ENCODE data around the gene TSPAN33. TPM values are rescaled to one million over a fixed set of nuclear protein-coding genes. Genes with fewer than 3 reads are reported as not detected.
A peak's percentile ranks its signal among the peaks of the same experiment; 100 is the strongest.
"Not testable (repeated sequence)": the region's sequence is repeated elsewhere in the genome, so short reads cannot be mapped to it uniquely, and the experiment has no call there.

TSPAN33 gene
- total RNA-seq, 1 experiment from 2014 or later: 9.4 TPM

DNA sequence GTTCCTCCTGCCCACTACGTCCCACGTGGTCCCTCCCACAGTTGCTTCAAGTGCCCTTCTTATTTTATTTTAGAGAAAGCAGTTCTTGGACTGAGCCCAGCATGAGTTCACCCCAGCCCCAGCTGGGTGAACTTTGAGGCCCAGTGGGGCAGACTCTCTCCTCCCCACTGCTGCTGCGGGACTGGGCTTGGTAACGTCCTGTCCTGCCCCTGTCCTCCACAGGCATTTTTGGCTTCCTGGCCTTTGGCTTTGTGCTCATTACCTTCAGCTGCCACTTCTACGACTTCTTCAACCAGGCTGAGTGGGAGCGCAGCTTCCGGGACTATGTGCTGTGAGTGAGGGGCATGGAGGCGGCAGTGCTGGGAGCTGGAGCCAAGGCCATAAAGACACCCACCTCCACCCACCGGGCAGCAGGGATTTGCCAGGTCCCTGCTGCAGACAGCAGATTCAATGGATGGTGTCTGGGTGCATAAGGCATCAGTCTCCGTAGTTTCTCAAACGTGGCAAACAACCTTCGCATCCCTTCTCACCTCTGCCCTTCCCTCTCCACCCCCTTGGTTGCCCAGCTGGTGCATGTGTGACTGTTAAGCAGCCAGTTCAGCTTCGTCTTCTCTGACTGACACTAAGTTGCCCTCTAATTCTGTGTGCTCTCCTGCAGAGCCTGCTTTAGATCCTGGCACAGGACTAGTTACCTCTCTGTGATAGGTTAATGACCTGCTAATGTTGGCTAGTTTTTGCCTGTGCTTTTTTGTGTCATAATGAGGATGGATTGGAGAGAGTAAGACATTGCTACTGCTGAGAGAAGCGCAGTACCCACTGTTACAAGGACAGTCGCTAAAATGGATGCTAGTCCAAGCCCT, 64.8 kb downstream of the TSPAN33 start:
- DNase-seq (ENCODE audit: low spot score): no peak

DNA sequence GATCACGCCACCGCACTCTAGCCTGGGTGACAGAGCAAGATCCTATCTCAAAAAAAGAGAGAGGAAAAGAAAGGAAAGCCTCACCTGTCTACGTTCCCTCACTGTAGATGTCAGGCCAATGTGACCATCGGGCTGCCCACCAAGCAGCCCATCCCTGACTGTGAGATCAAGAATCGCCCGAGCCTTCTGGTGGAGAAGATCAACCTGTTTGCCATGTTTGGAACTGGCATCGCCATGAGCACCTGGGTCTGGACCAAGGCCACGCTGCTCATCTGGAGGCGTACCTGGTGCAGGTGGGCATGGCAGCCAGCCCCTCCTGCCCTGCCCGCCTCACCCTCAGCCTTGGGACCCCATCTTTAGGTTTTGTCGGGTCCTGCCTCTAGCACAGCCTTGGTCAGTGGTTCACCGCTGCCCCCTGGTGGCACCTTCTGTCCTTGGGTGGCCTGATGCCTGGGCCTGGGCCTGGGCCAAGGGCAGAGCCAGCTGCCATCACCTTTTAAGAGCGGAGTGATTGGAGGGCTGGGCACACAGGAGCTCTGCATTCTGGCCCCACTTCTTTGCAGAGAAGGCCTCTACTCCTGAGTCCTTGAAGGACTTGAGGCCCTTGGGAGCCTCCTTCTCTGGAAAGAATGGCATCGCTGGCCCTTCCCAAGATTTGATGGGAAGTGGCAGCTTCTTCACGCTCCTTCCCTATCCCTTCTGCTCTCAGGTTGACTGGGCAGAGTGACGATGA, 65.9 kb downstream of the TSPAN33 start:
- DNase-seq (ENCODE audit: low spot score): peak; percentile 55

DNA sequence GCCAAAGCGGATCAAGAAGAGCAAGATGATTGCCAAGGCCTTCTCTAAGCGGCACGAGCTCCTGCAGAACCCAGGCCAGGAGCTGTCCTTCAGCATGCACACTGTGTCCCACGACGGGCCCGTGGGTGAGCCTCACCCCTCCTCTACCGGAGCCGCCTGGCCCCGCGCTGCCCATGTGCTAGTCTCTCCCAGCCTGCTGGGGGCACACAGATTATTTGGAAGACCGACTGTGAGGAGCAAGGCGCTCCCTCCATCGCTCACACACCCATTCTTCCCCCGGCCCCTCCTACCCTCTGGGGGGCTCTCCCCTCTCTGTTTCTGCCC, 66.4 kb downstream of the TSPAN33 start:
- DNase-seq (ENCODE audit: low spot score): no peak

DNA sequence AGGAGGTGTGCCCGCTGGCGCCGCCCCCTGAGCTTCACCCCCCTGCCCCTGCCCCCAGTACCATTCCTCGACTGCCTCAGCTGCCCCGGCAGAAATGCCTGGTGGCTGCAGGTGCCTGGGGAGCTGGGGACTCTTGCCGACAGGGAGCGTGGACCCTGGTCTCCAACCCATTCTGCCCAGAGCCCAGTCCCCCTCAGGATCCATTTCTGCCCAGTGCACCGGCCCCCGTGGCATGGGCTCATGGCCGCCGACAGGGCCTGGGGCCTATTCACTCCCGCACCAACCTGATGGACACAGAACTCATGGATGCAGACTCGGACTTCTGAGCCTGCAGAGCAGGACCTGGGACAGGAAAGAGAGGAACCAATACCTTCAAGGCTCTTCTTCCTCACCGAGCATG, 67.6 kb downstream of the TSPAN33 start:
- no peak for DNase-seq (ENCODE audit: low spot score)

DNA sequence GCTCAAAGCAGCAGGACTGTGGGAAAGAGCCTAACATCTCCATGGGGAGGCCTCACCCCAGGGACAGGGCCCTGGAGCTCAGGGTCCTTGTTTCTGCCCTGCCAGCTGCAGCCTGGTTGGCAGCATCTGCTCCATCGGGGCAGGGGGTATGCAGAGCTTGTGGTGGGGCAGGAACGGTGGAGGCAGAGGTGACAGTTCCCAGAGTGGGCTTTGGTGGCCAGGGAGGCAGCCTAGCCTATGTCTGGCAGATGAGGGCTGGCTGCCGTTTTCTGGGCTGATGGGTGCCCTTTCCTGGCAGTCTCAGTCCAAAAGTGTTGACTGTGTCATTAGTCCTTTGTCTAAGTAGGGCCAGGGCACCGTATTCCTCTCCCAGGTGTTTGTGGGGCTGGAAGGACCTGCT, 68.1 kb downstream of the TSPAN33 start:
- DNase-seq (ENCODE audit: low spot score): no peak

DNA sequence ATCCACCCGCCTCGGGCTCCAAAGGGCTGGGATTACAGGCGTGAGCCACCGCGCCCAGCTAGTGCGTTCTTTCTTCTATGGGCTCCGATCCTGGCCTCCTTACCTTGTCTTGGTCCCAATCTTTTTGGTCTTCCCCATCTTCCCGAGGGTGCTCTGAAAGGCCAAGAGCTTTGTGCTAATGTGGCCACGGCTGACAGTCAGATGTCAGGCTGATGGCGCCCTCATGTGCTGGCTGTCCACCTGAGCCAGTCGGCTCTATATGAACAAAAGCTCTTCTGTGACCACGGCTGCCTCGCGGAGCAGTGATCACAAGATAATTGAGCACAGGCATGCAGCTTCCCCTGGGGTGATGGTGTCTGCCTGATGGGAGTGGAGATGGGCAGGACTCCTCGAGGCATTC, 69.3 kb downstream of the TSPAN33 start:
- no peak for DNase-seq (ENCODE audit: low spot score)

DNA sequence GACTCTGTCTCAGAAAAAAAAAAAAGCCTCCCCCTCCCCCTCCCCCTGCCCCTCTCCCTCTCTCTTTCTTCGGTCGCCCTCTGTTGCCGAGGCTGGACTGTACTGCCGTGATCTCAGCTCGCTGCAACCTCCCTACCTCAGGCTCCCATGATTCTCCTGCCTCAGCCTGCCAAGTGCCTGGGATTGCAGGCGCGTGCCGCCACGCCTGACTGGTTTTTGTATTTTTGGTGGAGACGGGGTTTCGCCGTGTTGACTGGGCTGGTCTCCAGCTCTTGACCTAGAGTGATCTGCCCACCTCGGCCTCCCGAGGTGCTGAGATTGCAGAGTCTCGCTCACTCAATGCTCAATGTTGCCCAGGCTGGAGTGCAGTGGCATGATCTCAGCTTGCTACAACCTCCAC, 71.2 kb downstream of the TSPAN33 start:
- DNase-seq (ENCODE audit: low spot score): not testable (repeated sequence)

DNA sequence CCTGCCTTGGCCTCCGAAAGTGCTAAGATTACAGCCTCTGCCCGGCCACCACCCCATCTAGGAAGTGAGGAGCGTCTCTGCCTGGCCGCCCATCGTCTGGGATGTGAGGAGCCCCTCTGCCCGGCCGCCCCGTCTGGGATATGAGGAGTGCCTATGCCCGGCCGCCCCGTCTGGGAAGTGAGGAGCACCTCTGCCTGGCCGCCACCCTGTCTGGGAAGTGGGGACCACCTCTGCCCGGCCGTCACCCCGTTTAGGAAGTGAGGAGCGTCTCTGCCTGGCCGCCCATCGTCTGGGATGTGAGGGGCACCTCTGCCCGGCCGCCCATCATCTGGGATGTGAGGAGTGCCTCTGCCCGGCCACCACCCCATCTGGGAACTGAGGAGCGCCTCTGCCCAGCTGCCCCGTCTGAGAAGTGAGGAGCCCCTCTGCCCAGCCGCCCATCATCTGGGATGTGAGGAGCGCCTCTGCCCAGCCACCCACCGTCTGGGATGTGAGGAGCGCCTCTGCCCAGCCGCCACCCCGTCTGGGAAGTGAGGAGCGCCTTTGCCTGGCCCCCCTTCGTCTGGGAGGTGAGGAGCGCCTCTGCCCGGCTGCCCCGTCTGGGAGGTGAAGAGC, 71.7 kb downstream of the TSPAN33 start:
- DNase-seq (ENCODE audit: low spot score): not testable (repeated sequence)

DNA sequence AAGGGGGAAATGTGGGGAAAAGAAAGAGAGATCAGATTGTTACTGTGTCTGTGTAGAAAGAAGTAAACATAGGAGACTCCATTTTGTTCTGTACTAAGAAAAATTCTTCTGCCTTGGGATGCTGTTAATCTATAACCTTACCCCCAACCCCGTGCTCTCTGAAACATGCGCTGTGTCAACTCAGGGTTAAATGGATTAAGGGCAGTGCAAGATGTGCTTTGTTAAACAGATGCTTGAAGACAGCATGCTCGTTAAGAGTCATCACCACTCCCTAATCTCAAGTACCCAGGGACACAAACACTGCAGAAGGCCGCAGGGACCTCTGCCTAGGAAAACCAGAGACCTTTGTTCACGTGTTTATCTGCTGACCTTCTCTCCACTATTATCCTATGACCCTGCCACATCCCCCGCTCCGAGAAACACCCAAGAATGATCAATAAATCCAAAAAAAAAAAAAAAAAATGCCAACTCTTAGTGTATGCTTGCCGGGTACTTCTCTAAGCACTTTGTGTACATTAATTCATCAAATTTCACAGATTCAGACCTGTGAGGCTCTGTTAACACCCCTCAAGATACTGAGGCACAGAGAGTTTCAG, 72.4 kb downstream of the TSPAN33 start:
- not testable (repeated sequence) for DNase-seq (ENCODE audit: low spot score)

DNA sequence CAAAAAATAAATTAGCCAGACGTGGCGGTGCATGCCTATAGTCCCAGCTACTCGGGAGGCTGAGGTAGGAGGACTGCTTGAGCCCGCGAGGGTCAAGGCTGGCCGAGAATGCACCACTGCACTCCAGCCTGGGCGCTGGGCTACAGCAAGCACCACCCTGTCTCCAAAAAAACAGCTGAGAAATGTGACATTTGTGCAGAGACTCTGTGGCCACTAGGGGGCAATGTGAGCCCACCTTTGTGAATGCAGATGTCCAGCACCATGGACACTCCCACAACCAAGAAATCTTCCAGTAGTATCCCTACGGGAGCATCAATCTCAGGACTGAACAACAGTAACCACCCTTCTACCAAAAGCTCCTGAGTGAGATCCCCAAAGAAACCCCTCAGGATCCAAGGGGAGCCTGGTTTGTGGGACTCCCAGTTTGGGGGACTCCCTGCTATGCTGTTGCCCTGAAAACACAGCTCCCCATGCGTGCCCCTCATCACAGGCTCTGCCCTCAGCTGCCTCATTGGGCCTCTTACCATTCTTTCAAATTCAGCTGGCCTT, 74.1 kb downstream of the TSPAN33 start:
- DNase-seq (ENCODE audit: low spot score): peak; percentile 82

DNA sequence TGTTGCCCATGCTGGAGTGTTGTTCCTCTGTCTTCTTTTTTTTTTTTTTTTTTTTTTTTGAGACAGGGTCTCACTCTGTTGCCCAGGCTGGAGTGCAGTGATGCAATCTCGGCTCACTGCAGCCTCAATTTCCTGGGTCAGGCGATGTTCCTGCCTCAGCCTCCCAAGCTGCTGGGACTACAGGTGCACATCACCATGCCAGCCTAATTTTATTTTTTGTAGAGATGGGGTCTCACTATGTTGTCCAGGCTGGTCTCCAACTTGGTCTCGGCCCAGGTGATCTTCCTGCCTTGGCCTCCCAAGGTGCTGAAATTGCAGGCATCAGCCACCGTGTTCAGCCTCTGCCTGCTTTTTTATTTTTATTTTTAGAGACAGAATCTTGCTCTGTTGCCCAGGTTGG, 74.7 kb downstream of the TSPAN33 start:
- not testable (repeated sequence) for DNase-seq (ENCODE audit: low spot score)

Other genes with a start within 250 kb of the TSPAN33 start
- gene KCP, start 234.0 kb upstream of the TSPAN33 start, total RNA-seq (2014; rRNA removed; shearing (Covaris generic)): not detected in 2 replicates
- gene IRF5, start 206.8 kb upstream of the TSPAN33 start, total RNA-seq (2014; rRNA removed; shearing (Covaris generic)): 2.6 and 8.0 TPM in 2 replicates
- 54.5 and 57.5 TPM in 2 replicates for gene TNPO3, start 89.6 kb upstream of the TSPAN33 start, total RNA-seq (2014; rRNA removed; shearing (Covaris generic))
- gene SMO, start 43.9 kb downstream of the TSPAN33 start, total RNA-seq (2014; rRNA removed; shearing (Covaris generic)): 13.5 and 15.5 TPM in 2 replicates
- gene AHCYL2, start 80.3 kb downstream of the TSPAN33 start, total RNA-seq (2014; rRNA removed; shearing (Covaris generic)): 7.4 and 10.1 TPM in 2 replicates

All from H4 (cell line).